HepG2 (cell line): Measurements from ENCODE around the gene C1orf21. TPM values are rescaled to one million over a fixed set of nuclear protein-coding genes. Genes with fewer than 3 reads are reported as not detected.

Experiments
- ATAC-seq: fragments of 200-7000 bp; cut with Tn5 transposase; 3 replicates; pipeline ENCODE4 v1.9.1; 2020; ENCODE audit warnings: mild to moderate bottlenecking, moderate library complexity
- BruUV-seq: library from RNA; stranded (reverse); fragments of 400-500 nt; replicated peaks from 2 replicates; lab custom pipeline; 2021; lab: Mats Ljungman, UMichigan
- CTCF ChIA-PET: fragments of 300-600 bp; formaldehyde crosslinking; extraction: SDS; loops from one replicate; lab custom pipeline; 2021; ENCODE audit warnings: low total read pairs, inconsistent platforms, low intra/inter-chr PET ratio; lab: Yijun Ruan, JAX
- POLR2A ChIA-PET: fragments of 350-600 bp; sonication (Branson Sonifier 250); formaldehyde crosslinking; loops from one replicate; lab custom pipeline; 2020; ENCODE audit warnings: antibody characterized with exemption, inconsistent platforms; lab: Yijun Ruan, JAX
- DNase-seq: peaks from one replicate; pipeline ENCODE4 v3.0.0-alpha.2; 2015; ENCODE audit warnings: low spot score
- FAIRE-seq: peaks from 3 replicates; lab custom pipeline; 2011; peaks lifted over from hg19 to GRCh38; lab: Jason Lieb, UNC
- H2AFZ ChIP-seq: one replicate; pipeline ENCODE4 v1.6.1; 2011; ENCODE audit warnings: low read length, inconsistent platforms
- H3K27ac ChIP-seq: fragments of 300-600 bp; 3 replicates; pipeline ENCODE4 v1.8.0; 2011; ENCODE audit warnings: mixed run types, mild to moderate bottlenecking, mixed read lengths, low read length, inconsistent platforms; ENCODE audit not compliant: insufficient read depth; ENCODE audit errors: extremely low read length
- H3K27me3 ChIP-seq, 2 experiments: fragments of 200-600 bp in 1 of 2; 2 replicates in 1 of 2; 3 replicates in 1 of 2; pipeline versions ENCODE4 v1.6.0 to v1.8.0; 2011; ENCODE audit warnings: low read length in 2 of 2, mild to moderate bottlenecking in 2 of 2, moderate library complexity in 2 of 2, inconsistent platforms in 1 of 2; ENCODE audit not compliant: insufficient read depth in 2 of 2, control insufficient read depth in 1 of 2
- H3K36me3 ChIP-seq, 2 experiments: fragments of 200-600 bp in 1 of 2; replicated peaks in 1 of 2; 2 replicates in 1 of 2; 3 replicates in 1 of 2; pipeline versions ENCODE4 v1.5.1 to v1.8.0; 2011; ENCODE audit warnings: low read length in 2 of 2, inconsistent platforms in 1 of 2; ENCODE audit not compliant: insufficient read depth in 2 of 2, control insufficient read depth in 1 of 2
- H3K4me1 ChIP-seq: 2 replicates; pipeline ENCODE4 v1.5.1; 2012; ENCODE audit warnings: low read length, inconsistent platforms; ENCODE audit not compliant: insufficient read depth
- H3K4me2 ChIP-seq: 2 replicates; pipeline ENCODE4 v1.6.0; 2011; ENCODE audit warnings: low read depth, low read length, inconsistent platforms
- H3K4me3 ChIP-seq, 3 experiments: fragments of 200-600 bp in 1 of 3; sonication (generic), shearing (Covaris generic) in 1 of 3; replicated peaks in 1 of 3; 2 replicates each; pipeline ENCODE4 v1.5.1; 2011 to 2016; ENCODE audit warnings: low read length in 3 of 3, inconsistent platforms in 2 of 3, low read depth in 2 of 3, mild to moderate bottlenecking in 2 of 3, control low read depth in 1 of 3, mixed read lengths in 1 of 3; ENCODE audit not compliant: insufficient read depth in 1 of 3
- H3K79me2 ChIP-seq: one replicate; pipeline ENCODE4 v1.6.1; 2011; ENCODE audit warnings: low read length, inconsistent platforms; ENCODE audit not compliant: insufficient read depth
- H3K9ac ChIP-seq: 2 replicates; pipeline ENCODE4 v1.6.0; 2011; ENCODE audit warnings: mild to moderate bottlenecking, low read depth, low read length, inconsistent platforms; ENCODE audit not compliant: insufficient read depth
- H3K9me3 ChIP-seq: 2 replicates; pipeline ENCODE4 v1.5.1; 2012; ENCODE audit warnings: mild to moderate bottlenecking, low read length
- H4K20me1 ChIP-seq: 2 replicates; pipeline ENCODE4 v1.6.0; 2011; ENCODE audit warnings: inconsistent platforms, mild to moderate bottlenecking, low read length, moderate library complexity; ENCODE audit not compliant: insufficient read depth
- ADNP ChIP-seq: sonication (generic); formaldehyde crosslinking; IDR thresholded peaks from 2 replicates; pipeline ENCODE4 v1.4.0; 2020; ENCODE audit warnings: missing genetic modification reagents
- AGO2 ChIP-seq: fragments of 200-400 bp; formaldehyde crosslinking; optimal IDR thresholded peaks from 2 replicates; pipeline ENCODE3; 2017; ENCODE audit warnings: mild to moderate bottlenecking, low read depth, low read length, moderate library complexity
- ATF4 ChIP-seq, 2 experiments: fragments of 450-650 bp in 1 of 2; sonication (generic) in 1 of 2; formaldehyde crosslinking; IDR thresholded peaks; 2 replicates each; pipeline versions ENCODE4 v1.5.0 to v1.8.0; 2020 to 2022; ENCODE audit warnings: mild to moderate bottlenecking in 1 of 2, missing genetic modification reagents in 1 of 2
- CEBPG ChIP-seq: IDR thresholded peaks from 2 replicates; pipeline ENCODE4 v1.6.1; 2016
- ETV5 ChIP-seq: IDR thresholded peaks from 2 replicates; pipeline ENCODE4 v1.6.1; 2018; ENCODE audit warnings: missing biosample characterization, missing genetic modification reagents, inconsistent platforms, borderline replicate concordance
- FOXO4 ChIP-seq: sonication (generic); formaldehyde crosslinking; conservative IDR thresholded peaks from 2 replicates; pipeline ENCODE4 v1.8.1; 2023; ENCODE audit warnings: missing genetic modification reagents
- FOXP1 ChIP-seq, 2 experiments: fragments of 450-650 bp in 1 of 2; IDR thresholded peaks; 2 replicates each; pipeline ENCODE4 v1.6.1; 2017 to 2018; ENCODE audit warnings: antibody characterized with exemption in 1 of 2
- GTF2F1 ChIP-seq: fragments of 150-350 bp; IDR thresholded peaks from 2 replicates; pipeline ENCODE4 v1.6.1; 2014; ENCODE audit warnings: low read length
- MBD4 ChIP-seq: IDR thresholded peaks from 2 replicates; pipeline ENCODE4 v1.6.1; 2012; ENCODE audit warnings: low read length, inconsistent platforms, borderline replicate concordance
- RFX5 ChIP-seq: IDR thresholded peaks from 2 replicates; pipeline ENCODE4 v1.6.1; 2011; ENCODE audit warnings: low read depth, low read length, improper control_type of control experiment
- SMC3 ChIP-seq: IDR thresholded peaks from 2 replicates; pipeline ENCODE4 v1.6.1; 2011; ENCODE audit warnings: low read length, improper control_type of control experiment
- ZBTB3 ChIP-seq: sonication (generic); formaldehyde crosslinking; IDR thresholded peaks from 2 replicates; pipeline ENCODE4 v1.4.0; 2020; ENCODE audit warnings: low read depth, mild to moderate bottlenecking, moderate library complexity, missing genetic modification reagents, borderline replicate concordance
- ZNF275 ChIP-seq: sonication (generic); formaldehyde crosslinking; IDR thresholded peaks from 2 replicates; pipeline ENCODE4 v1.8.0; 2022; ENCODE audit warnings: missing genetic modification reagents, mild to moderate bottlenecking, inconsistent platforms, borderline replicate concordance
- ZNF879 ChIP-seq: sonication (generic); formaldehyde crosslinking; IDR thresholded peaks from 2 replicates; pipeline ENCODE4 v1.8.1; 2023; ENCODE audit warnings: missing genetic modification reagents
- ZNF883 ChIP-seq: sonication (generic); formaldehyde crosslinking; IDR thresholded peaks from 2 replicates; pipeline ENCODE4 v1.5.1; 2020; ENCODE audit warnings: mild to moderate bottlenecking, missing genetic modification reagents; ENCODE audit errors: not compliant biosample characterization
- ZSCAN21 ChIP-seq: sonication (generic); formaldehyde crosslinking; IDR thresholded peaks from 2 replicates; pipeline ENCODE4 v1.8.0; 2022; ENCODE audit warnings: mild to moderate bottlenecking, missing genetic modification reagents, moderate library complexity, borderline replicate concordance
- WGBS: methylation state at CpG from one replicate; pipeline ENCODE4 v1.1.6; 2017; ENCODE audit warnings: low lambda C conversion rate; 5-methylcytosine and 5-hydroxymethylcytosine counted together
- in situ Hi-C: cut with HindIII; loops from 2 replicates; pipeline ENCODE4 v1.10.0; 2017; ENCODE audit warnings: low pct_unique_long_range_greater_than_20kb; ENCODE audit not compliant: extremely low pct_ligation_motif_present
- intact Hi-C: fragments of 100-400 bp; cut with micrococcal nuclease; formaldehyde crosslinking; loops from one replicate; pipeline ENCODE4 v1.10.0; 2022; ENCODE audit not compliant: unreplicated experiment
- polyA plus RNA-seq, 8 experiments: library from polyadenylated mRNA; depleted of rRNA in 3 of 8; stranded (reverse) in 7 of 8; unstranded in 1 of 8; fragments of >200 nt; fragmentation: Illumina TruSeq in 4 of 8; extraction: Trizol in 4 of 8; gene quantifications; 2 replicates each; pipeline versions ENCODE4 v1.2.1 to v1.2.3, GENCODE V29; 2011 to 2016; ENCODE audit warnings: low read depth in 4 of 8, missing spikeins in 1 of 8, mixed read lengths in 1 of 8; ENCODE audit not compliant: insufficient read depth in 1 of 8
- total RNA-seq, 5 experiments: library from RNA; depleted of rRNA; stranded (reverse); fragments of >200 nt; fragmentation: Illumina TruSeq; extraction: Trizol; gene quantifications; 2 replicates each; pipeline ENCODE4 v1.2.3, GENCODE V29; 2016; ENCODE audit warnings: low read depth in 1 of 5

The C1orf21 gene
- total and polyA plus RNA-seq, 2 of the 13 experiments (the other 11 are each of a cell fraction or from before 2014, with no cell fraction given): not detected

DNA sequence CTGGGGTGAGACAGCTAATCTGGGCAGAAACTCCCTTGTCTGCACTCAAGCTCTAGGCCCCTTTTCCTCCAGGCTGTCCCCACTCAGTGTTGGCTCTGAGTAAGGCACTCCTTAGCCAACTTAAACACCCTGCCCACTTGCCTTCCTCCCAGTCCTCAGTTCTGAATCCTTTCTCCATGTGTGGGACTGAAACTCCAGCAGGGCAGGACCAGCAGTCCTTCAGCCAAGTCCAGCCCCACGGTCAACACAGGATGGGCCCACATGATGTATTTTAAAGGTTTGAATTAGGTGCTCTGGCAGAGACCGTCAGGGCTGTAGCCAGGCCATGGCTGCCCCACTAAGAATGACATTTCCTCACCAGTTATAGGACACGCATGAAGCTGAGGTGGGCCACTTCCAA, 260.0 kb downstream of the C1orf21 start:
- intact Hi-C loops (no loop called here), in situ Hi-C loops (no loop called here)
- ChIA-PET POLR2A (no interaction called here), CTCF (no interaction called here)
- H2AFZ ChIP-seq: no peak overlapping the region
- no peaks in the 10 kb centered on the region for H3K79me2 ChIP-seq
- BruUV-seq: no TSS peak
- TF ChIP-seq SMC3 (no peak), FOXP1 (IDR thresholded peaks at IDR 0.05) (no peak), FOXP1 (CRISPR knock-in tag; IDR thresholded peaks at IDR 0.05) (no peak), ZNF883 (CRISPR knock-in tag) (no peak), ZSCAN21 (CRISPR knock-in tag) (no peak), ETV5 (CRISPR knock-in tag) (no peak), AGO2 (no peak), ADNP (CRISPR knock-in tag) (no peak), RFX5 (no peak), ZNF275 (CRISPR knock-in tag) (no peak), ZBTB3 (CRISPR knock-in tag) (no peak), ATF4 (CRISPR knock-in tag; IDR thresholded peaks at IDR 0.05) (no peak), FOXO4 (no peak), CEBPG (CRISPR knock-in tag) (no peak), MBD4 (no peak), GTF2F1 (no peak), ZNF879 (CRISPR knock-in tag) (no peak)
- ATAC-seq: no peak; the same call in 2 of the 3 replicates
- no peak overlapping the region for H3K27ac ChIP-seq
- no peaks in the 10 kb centered on the region for H4K20me1 ChIP-seq
- 67% methylated on average over 1 of the region's 3 CpGs for WGBS
- H3K4me3 ChIP-seq: no peak overlapping the region
- no peak for DNase-seq
- no peaks in the 10 kb centered on the region for H3K4me1 ChIP-seq
- H3K36me3 ChIP-seq: no peaks in the 10 kb centered on the region
- no peaks in the 10 kb centered on the region for H3K9me3 ChIP-seq
- FAIRE-seq: no peak
- H3K27me3 ChIP-seq: no peaks in the 10 kb centered on the region; a peak in 2 of 5 replicates
- no peak overlapping the region for H3K9ac ChIP-seq
- H3K4me2 ChIP-seq: no peak overlapping the region
